ENCODE measurements around the gene NEGR1.

The NEGR1 gene

GRCh38 chr1:71618191-71618590, 664.1 kb downstream of the NEGR1 start:
- no peak for TF ChIP-seq CTCF (conservative IDR thresholded peaks at IDR 0.05; ENCODE audit: low read depth)
- CTCF ChIA-PET = no interaction called here
- POLR2A ChIA-PET (ENCODE audit: low non-redundant PET) = no interaction called here
- no peak for DNase-seq (ENCODE audit: low spot score)
- no peak overlapping the region for H3K27ac ChIP-seq

- no peak for DNase-seq (ENCODE audit: low spot score)
- POLR2A ChIA-PET (ENCODE audit: low non-redundant PET) = no interaction called here
- no peak for TF ChIP-seq CTCF (conservative IDR thresholded peaks at IDR 0.05; ENCODE audit: low read depth)
- no peak overlapping the region for H3K27ac ChIP-seq
- CTCF ChIA-PET = no interaction called here
Measured at GRCh38 chr1:71610476-71610875, 671.9 kb downstream of the NEGR1 start.

- ChIA-PET CTCF (no interaction called here), POLR2A (ENCODE audit: low non-redundant PET) (no interaction called here)
- DNase-seq (ENCODE audit: low spot score) = no peak
- no peak overlapping the region for H3K27ac ChIP-seq
- TF ChIP-seq CTCF (conservative IDR thresholded peaks at IDR 0.05; ENCODE audit: low read depth) = no peak
Measured at GRCh38 chr1:71603044-71603776, 679.1 kb downstream of the NEGR1 start.

GRCh38 chr1:71600023-71600422, 682.3 kb downstream of the NEGR1 start:
- TF ChIP-seq CTCF (conservative IDR thresholded peaks at IDR 0.05; ENCODE audit: low read depth) = no peak
- H3K27ac ChIP-seq = no peak overlapping the region
- CTCF ChIA-PET = no interaction called here
- DNase-seq (ENCODE audit: low spot score) = no peak
- POLR2A ChIA-PET (ENCODE audit: low non-redundant PET) = no interaction called here

GRCh38 chr1:71599306-71599705, 683.0 kb downstream of the NEGR1 start:
- ChIA-PET CTCF (no interaction called here), POLR2A (ENCODE audit: low non-redundant PET) (no interaction called here)
- TF ChIP-seq CTCF (conservative IDR thresholded peaks at IDR 0.05; ENCODE audit: low read depth) = no peak
- DNase-seq (ENCODE audit: low spot score) = no peak
- no peak overlapping the region for H3K27ac ChIP-seq

- CTCF ChIA-PET = no interaction called here
- no peak overlapping the region for H3K27ac ChIP-seq
- DNase-seq (ENCODE audit: low spot score) = no peak
- no peak for TF ChIP-seq CTCF (conservative IDR thresholded peaks at IDR 0.05; ENCODE audit: low read depth)
- POLR2A ChIA-PET (ENCODE audit: low non-redundant PET) = no interaction called here
Measured at GRCh38 chr1:71593523-71593922, 688.8 kb downstream of the NEGR1 start.

Data from RWPE1 (cell line).